Neural cell (in vitro differentiated cells): ENCODE data around the gene COL27A1.

Experiments used
- CTCF ChIP-seq: fragments of 450-650 bp; IDR thresholded peaks from 2 replicates; pipeline ENCODE4 v1.5.1; 2014; ENCODE audit warnings: antibody characterized with exemption, mild to moderate bottlenecking, moderate library complexity; ENCODE audit not compliant: poor library complexity, severe bottlenecking
- EP300 ChIP-seq: fragments of 450-650 bp; conservative IDR thresholded peaks from 2 replicates; pipeline ENCODE4 v1.6.1; 2014; ENCODE audit warnings: antibody characterized with exemption, mild to moderate bottlenecking, moderate library complexity; ENCODE audit not compliant: poor library complexity, severe bottlenecking
- EZH2 ChIP-seq: fragments of 200-600, 300-800 bp; shearing (Covaris generic), sonication (generic); IDR thresholded peaks from 2 replicates; pipeline ENCODE4 v1.6.1; 2014; ENCODE audit warnings: antibody characterized with exemption, low read length, borderline replicate concordance, mild to moderate bottlenecking; ENCODE audit not compliant: insufficient read depth, poor library complexity, severe bottlenecking
- POLR2AphosphoS5 ChIP-seq: IDR thresholded peaks from 2 replicates; pipeline ENCODE4 v1.6.1; 2012

GRCh38 chr9:114149765-114150340 is 5.5 kb upstream of the COL27A1 start:
- TF ChIP-seq CTCF (no peak), EZH2 (no peak), POLR2AphosphoS5 (no peak), EP300 (no peak)
